ENCODE results near the gene S100B. TPM values are rescaled to one million over a fixed set of nuclear protein-coding genes. Genes with fewer than 3 reads are reported as not detected.

S100B gene
- total RNA-seq, 1 experiment from 2014 or later: not detected

DNA sequence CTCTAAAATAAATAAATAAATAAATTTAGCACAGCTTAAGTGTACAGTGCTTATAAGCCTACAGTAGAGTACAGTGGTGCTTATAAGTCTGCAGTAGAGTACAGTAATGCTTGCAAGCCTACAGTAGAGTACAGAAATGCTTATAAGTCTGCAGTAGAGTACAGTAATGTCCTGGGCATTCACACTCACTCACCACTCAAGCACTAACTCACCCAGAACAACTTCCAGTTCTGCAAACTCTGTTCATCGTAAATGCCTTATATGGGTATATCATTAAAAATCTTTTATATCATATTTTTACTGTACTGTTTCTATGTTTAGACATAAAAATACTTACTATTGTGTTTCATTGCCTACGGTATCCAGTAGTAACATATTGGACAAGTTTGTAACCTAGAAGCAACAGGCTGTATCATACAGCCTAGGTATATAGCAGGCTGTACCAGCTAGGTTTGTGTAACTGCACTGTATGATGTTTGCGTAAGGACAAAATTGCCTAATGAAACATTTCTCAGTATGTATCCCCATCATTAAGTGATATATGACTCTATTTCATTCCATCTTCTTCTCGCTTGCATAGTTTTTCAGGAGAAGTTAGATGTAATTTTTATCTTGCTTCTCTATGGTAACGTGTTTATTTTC, 14.0 kb upstream of the S100B start:
- BruUV-seq (replicated peaks): no TSS peak

DNA sequence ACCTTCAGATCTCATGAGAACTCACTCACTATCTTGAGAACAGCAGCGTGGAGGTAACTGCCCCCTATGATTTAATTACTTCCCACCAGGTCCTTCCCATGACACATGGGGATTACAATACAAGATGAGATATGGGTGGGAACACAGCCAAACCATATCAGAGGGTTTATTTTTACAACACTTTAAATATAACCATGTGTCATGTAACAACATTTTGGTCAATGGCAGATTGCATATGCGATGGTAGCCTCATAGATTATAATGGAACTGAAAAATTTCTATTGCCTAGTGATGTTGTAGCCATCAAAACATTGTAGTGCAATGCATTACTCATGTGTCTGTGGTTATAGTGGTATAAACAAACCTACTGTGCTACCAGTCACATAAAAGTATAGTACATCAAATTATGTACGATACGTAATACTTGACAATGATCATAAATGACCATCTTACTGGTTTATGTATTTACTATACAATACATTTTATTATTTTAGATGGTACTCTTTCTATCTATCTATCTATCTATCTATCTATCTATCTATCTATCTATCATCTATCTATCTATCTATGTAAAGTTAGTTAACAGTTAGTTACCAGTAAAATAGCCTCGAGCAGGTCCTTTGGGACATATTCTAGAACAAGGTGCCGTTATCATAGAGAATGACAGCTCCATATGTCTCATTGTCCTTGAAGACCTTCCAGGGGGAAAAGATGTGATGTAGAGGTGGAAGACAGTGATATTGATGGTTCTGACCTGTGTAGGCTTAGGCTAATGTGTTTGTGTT, 12.6 kb upstream of the S100B start:
- H3K27ac Mint-ChIP-seq (ENCODE audit: unreplicated experiment): no peak overlapping the region
- no TSS peak for BruUV-seq (replicated peaks)
- H3K4me3 Mint-ChIP-seq (ENCODE audit: unreplicated experiment): no peak overlapping the region
- no peaks in the 10 kb centered on the region for H3K36me3 Mint-ChIP-seq (ENCODE audit: insufficient read depth, unreplicated experiment)
- H3K4me1 Mint-ChIP-seq (ENCODE audit: low read depth, unreplicated experiment): peaks cover 9% of the 10 kb centered on the region
- Histone ChIP-seq H3K9me3 (no peaks in the 10 kb centered on the region), H3K36me3 (ENCODE audit: control insufficient read depth, insufficient read depth, low read length) (no peaks in the 10 kb centered on the region), H3K27me3 (replicated peaks; ENCODE audit: control insufficient read depth, insufficient read depth, low read length) (no peaks in the 10 kb centered on the region), H3K4me3 (ENCODE audit: low read depth, low read length) (no peak overlapping the region), H3K4me1 (no peaks in the 10 kb centered on the region)
- intact Hi-C loops (cut with micrococcal nuclease; ENCODE audit: unreplicated experiment): no loop called here
- ChIA-PET CTCF (no interaction called here), POLR2A (no interaction called here)
- no peak for DNase-seq
- TF ChIP-seq, protein P1, sequence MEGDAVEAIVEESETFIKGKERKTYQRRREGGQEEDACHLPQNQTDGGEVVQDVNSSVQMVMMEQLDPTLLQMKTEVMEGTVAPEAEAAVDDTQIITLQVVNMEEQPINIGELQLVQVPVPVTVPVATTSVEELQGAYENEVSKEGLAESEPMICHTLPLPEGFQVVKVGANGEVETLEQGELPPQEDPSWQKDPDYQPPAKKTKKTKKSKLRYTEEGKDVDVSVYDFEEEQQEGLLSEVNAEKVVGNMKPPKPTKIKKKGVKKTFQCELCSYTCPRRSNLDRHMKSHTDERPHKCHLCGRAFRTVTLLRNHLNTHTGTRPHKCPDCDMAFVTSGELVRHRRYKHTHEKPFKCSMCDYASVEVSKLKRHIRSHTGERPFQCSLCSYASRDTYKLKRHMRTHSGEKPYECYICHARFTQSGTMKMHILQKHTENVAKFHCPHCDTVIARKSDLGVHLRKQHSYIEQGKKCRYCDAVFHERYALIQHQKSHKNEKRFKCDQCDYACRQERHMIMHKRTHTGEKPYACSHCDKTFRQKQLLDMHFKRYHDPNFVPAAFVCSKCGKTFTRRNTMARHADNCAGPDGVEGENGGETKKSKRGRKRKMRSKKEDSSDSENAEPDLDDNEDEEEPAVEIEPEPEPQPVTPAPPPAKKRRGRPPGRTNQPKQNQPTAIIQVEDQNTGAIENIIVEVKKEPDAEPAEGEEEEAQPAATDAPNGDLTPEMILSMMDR (IDR thresholded peaks at IDR 0.05; ENCODE audit: insufficient read depth in 1 of 2, low read depth in 1 of 2, low read length in 1 of 2, severe bottlenecking in 1 of 2, unreplicated experiment in 1 of 2): no peak
- peaks cover 10% of the 10 kb centered on the region for H3K9me3 Mint-ChIP-seq (ENCODE audit: unreplicated experiment)
- H3K27me3 Mint-ChIP-seq (ENCODE audit: insufficient read depth, unreplicated experiment): peaks cover 9% of the 10 kb centered on the region

More for the DNA sequence above, 14.0 kb upstream of the S100B start:
- Histone ChIP-seq H3K36me3 (ENCODE audit: control insufficient read depth, insufficient read depth, low read length) (no peaks in the 10 kb centered on the region), H3K27me3 (replicated peaks; ENCODE audit: control insufficient read depth, insufficient read depth, low read length) (no peaks in the 10 kb centered on the region), H3K4me1 (no peaks in the 10 kb centered on the region), H3K4me3 (ENCODE audit: low read depth, low read length) (no peak overlapping the region), H3K9me3 (no peaks in the 10 kb centered on the region)
- intact Hi-C loops (cut with micrococcal nuclease; ENCODE audit: unreplicated experiment): no loop called here
- TF ChIP-seq, protein P1 (IDR thresholded peaks at IDR 0.05; ENCODE audit: insufficient read depth in 1 of 2, low read depth in 1 of 2, low read length in 1 of 2, severe bottlenecking in 1 of 2, unreplicated experiment in 1 of 2): no peak
- Mint-ChIP-seq H3K4me1 (ENCODE audit: low read depth, unreplicated experiment) (peaks cover 9% of the 10 kb centered on the region), H3K27me3 (ENCODE audit: insufficient read depth, unreplicated experiment) (peaks cover 8% of the 10 kb centered on the region), H3K36me3 (ENCODE audit: insufficient read depth, unreplicated experiment) (no peaks in the 10 kb centered on the region), H3K27ac (ENCODE audit: unreplicated experiment) (no peak overlapping the region), H3K9me3 (ENCODE audit: unreplicated experiment) (peaks cover 10% of the 10 kb centered on the region), H3K4me3 (ENCODE audit: unreplicated experiment) (no peak overlapping the region)
- DNase-seq: no peak
- POLR2A ChIA-PET: no interaction called here
- CTCF ChIA-PET: no interaction called here

DNA sequence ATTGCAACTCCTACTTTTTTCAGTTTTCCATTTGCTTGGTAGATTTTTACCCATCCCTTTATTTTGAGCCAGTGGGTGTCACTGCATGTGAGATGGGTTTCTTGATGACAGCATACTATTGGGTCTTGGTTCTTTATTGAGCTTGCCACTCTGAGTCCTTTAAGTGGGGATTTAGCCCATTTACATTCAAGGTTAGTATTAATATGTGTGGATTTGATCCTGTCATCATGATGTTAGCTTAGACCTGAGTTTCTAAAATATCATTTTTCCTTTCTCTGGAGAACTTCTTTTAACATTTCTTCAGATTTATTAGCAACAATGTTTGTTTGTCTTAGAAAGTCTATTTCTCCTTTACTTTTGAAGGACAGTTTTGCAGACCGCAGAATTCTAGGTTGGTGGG, 11.8 kb upstream of the S100B start:
- no peak overlapping the region for H3K4me3 Mint-ChIP-seq (ENCODE audit: unreplicated experiment)
- DNase-seq: no peak
- peaks cover 9% of the 10 kb centered on the region for H3K4me1 Mint-ChIP-seq (ENCODE audit: low read depth, unreplicated experiment)
- intact Hi-C loops (cut with micrococcal nuclease; ENCODE audit: unreplicated experiment): no loop called here
- Histone ChIP-seq H3K27me3 (replicated peaks; ENCODE audit: control insufficient read depth, insufficient read depth, low read length) (no peaks in the 10 kb centered on the region), H3K4me3 (ENCODE audit: low read depth, low read length) (no peak overlapping the region), H3K9me3 (no peaks in the 10 kb centered on the region), H3K36me3 (ENCODE audit: control insufficient read depth, insufficient read depth, low read length) (no peaks in the 10 kb centered on the region), H3K4me1 (no peaks in the 10 kb centered on the region)
- POLR2A ChIA-PET: no interaction called here
- H3K9me3 Mint-ChIP-seq (ENCODE audit: unreplicated experiment): peaks cover 10% of the 10 kb centered on the region
- H3K27me3 Mint-ChIP-seq (ENCODE audit: insufficient read depth, unreplicated experiment): peaks cover 9% of the 10 kb centered on the region
- TF ChIP-seq, protein P1 (IDR thresholded peaks at IDR 0.05; ENCODE audit: insufficient read depth in 1 of 2, low read depth in 1 of 2, low read length in 1 of 2, severe bottlenecking in 1 of 2, unreplicated experiment in 1 of 2): no peak
- no TSS peak for BruUV-seq (replicated peaks)
- CTCF ChIA-PET: no interaction called here
- no peak overlapping the region for H3K27ac Mint-ChIP-seq (ENCODE audit: unreplicated experiment)
- no peaks in the 10 kb centered on the region for H3K36me3 Mint-ChIP-seq (ENCODE audit: insufficient read depth, unreplicated experiment)

Data from Caco-2 (cell line).